IPS-18c (cell line): Measurements from ENCODE around the gene CASP7.
A peak's percentile ranks its signal among the peaks of the same experiment; 100 is the strongest.

Source experiments
- H3K4me3 ChIP-seq: 2 replicates; pipeline ENCODE4 v1.7.0; 2013; ENCODE audit warnings: low read depth, mild to moderate bottlenecking, low read length, moderate library complexity; ENCODE audit not compliant: insufficient read depth
- H3K9me3 ChIP-seq: one replicate; pipeline ENCODE4 v1.6.1; 2013; ENCODE audit warnings: mild to moderate bottlenecking, low read length, moderate library complexity; ENCODE audit not compliant: control insufficient read depth, insufficient read depth

The CASP7 gene

DNA sequence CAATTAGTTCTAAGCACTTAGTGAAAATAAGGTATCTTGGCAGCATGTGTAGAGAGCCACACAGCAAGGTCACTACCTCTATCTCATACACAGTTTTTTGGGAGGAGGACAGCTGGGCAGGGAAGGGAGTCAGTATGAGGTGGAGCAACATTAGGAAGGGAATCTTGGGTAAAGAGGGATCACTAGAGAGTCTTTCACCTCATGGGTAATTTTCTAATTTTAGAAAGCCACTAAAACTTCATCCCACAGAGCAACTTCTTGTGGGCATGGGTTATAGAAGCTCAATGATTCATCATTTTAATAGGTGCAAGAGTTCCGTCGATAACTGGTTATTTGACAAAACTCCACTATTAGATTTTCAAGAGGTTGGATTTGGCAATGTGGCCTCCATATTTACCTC is 18.4 kb upstream of the CASP7 start:
- peaks cover 2% of the 10 kb centered on the region for H3K9me3 ChIP-seq
- H3K4me3 ChIP-seq: no peak overlapping the region

DNA sequence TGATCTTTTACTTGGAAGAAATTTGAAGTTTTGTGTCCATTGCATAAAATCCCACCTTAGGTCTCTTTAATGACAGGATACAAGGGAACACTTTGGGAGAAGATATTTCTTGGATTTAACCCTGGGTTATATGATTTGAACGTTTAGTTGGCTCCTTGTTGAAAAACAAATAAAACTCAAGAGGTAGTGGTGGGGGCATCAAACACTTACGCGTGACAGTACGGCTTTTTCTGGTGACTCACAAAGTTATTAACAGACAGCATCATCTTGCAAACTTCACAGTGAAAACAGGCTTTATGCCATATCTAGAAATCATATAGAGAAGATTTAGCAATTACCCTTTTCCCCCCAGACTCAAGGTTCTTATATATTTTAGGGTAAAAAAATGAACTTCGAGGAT is 16.6 kb upstream of the CASP7 start:
- Histone ChIP-seq H3K4me3 (no peak overlapping the region), H3K9me3 (peaks cover 2% of the 10 kb centered on the region)

DNA sequence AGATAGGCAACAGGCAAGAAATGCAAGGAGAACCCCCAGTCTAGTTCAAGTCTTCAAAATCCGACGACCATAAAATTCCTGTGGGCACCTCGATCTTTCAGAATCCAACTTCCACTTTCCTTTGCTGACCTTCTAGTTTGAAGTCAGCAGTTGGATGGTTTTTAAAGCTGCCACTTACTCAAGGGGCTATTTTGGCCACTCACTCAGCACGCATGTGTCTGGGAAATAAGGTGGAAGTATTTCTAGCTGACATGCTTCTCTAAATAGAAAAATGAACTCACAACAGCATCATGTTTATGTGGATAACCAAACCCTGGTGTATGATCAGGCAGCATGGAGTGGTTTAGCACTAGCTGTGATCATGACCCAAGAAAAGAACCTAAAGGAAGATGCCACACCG is 15.8 kb upstream of the CASP7 start, which contains the start of gene NRAP:
TSS of gene NRAP (minus strand) at position 134 of the 400 bp plus-strand sequence. CDS start 159 bp downstream, outside the sequence.
- Histone ChIP-seq H3K4me3 (no peak within 1 kb of the TSS), H3K9me3 (peaks cover 2% of the 10 kb centered on the region)

DNA sequence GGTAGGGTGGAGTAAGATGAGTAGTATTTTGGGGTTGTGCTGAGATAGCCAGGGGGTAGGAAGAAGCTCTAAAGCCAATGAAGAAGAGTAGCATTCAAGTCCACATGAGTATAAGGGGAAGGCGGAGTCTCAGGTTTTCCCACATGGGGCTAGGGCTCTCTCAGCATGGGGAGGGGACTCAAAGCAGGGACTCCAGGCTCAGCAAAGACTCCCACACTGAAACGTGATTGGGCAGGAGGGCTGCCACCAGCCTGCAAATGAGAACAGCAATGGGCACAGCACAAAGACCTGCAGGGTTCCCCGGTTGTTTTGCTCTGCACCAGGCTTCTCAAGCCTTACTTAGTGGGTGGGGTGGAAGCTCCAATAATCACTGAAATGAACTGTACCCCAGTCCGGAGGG is 14.4 kb upstream of the CASP7 start:
- no peak overlapping the region for H3K4me3 ChIP-seq
- peaks cover 2% of the 10 kb centered on the region for H3K9me3 ChIP-seq

DNA sequence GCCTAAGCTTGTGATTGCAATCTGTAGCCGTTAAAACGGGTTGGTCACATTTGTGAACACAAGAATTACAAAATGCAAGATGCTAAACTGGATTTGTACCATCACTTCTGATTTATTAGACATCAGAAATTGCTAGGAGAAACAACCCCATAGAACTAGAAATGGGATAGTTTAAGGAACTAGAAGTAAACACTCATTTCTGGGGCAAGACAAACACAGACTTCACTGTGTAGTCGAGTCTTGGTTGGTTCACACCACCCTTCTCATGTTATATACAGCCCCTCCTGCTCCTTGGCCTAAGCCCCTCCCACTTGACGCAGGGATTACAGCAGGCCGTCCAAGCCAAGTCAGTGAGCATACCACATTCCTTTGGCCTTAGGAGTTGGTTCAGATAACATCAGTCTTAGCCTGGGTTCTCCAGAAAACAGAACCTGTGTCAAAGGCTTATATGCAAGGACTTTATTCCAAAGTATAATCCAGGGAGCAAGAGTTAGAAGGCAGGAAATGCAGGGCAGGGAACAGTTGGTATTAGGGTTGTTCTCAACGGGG is 13.8 kb upstream of the CASP7 start:
- H3K9me3 ChIP-seq: peaks cover 2% of the 10 kb centered on the region
- H3K4me3 ChIP-seq: no peak overlapping the region

DNA sequence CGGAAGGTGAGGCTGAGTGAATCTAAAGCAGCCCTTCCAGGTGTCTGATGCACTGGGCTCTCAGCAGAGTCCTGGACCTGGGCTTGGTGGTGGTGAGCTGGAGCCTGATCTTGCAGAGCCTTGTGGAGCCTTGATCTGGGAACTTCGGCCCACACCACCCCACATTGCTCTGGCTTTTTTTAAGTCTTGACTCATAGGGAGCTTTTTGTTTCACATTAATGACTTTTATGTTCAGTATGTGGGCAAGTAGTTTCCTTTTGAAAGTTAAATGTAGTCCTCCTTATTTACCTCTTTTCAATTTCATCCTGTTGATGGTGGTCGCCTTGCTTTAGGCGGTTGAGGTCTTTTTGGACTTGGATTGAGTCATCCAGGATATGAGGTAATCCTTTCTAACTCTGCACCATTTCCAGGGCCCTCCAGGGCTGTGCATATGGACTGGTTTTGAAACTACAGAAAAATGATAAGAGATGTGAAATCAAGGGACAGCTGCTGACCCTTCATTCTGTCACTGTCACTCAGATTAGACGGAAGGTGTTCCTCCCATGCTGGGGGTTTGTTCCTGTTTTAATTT is 12.9 kb upstream of the CASP7 start:
- no peak overlapping the region for H3K4me3 ChIP-seq
- peaks cover 2% of the 10 kb centered on the region for H3K9me3 ChIP-seq

DNA sequence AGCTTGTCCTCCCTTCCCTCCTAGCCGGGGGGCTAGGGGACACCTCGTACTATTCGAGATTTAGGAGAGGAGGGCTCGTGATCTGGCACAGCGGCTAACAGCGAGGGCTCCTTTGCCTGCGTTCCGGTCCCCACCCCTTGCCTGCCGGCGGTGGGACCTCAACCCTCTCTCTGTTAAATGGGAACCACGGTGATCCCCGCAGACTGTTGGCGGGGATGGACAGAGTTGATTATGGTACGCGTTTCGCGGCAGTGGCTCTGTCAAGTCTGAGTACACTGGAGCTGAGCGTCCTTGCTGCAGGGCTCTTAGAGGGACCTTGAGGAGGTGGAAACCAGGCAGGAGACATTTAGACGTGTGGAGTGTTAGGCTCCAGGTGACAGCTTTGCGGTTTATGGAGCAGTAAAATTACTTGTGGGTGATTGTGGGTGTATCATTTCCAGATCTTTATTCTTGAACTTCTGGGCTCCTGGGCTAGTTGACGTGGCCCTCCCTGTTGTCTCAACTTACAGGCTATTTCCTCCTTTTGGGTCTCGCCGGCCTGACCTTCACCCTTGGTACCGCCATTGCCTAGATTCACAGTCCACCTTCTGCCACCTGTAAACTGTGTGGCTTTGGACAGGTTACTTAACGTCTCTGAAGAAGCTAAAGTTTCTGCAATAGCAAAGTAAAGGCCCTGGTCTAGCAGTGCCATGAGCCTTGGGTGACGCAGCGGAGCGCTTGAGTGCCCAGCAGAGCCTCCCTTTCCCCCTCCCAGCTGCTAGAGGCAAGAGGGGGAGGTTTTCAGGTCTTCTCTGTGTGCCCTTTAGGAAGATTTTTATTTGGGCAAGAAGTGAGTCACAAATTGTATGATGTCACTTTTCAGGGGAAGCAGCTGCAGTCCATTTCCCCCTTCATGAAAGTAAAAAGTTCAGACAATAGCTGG is 739 bp downstream of the CASP7 start:
- peak overlapping the region; percentile 88 for H3K4me3 ChIP-seq
- H3K9me3 ChIP-seq: no peaks in the 10 kb centered on the region

DNA sequence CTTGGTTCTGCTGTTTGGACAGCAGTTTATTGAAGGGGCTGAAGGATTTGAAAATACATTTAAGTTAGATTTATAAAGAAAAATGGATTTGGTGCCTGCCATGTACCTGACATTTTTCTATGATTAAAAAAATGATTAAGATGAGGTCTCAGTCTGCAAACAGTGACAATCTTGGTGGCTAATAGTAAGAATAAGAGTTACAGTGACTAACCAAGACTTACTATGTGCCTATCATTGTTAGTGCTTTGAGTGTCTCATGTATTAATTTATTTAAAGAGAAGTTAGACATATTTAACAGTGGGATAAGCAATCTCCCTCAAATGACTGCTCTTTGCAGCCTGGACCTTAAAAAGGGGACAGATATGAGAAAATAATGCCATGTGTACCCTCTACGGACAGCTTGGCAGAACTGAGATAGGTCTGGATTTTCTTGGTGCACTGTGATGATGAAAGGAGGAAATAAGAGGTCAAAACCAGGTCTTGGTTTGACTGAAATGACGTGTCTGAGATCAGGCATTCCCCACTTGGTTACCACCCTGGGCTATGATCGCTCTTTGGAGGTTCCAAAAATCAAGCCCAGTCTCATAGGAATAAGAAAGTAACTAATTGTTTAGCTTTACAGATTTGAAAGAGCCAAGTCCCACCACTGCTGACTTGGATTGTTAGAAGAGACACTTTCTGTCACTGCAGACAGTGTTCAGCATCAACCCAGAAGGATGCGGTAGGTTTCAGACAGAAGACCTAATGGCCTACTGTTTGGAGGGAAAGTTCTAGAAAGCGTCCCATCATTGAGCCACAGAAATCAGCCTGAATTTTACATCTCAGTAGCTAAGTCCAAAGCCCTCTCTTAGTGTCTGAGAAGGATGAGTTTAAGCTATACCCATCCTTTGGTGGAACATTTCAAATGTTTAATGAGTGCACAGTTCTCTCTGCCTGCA is 2.1 kb downstream of the CASP7 start:
- no peak overlapping the region for H3K4me3 ChIP-seq
- no peaks in the 10 kb centered on the region for H3K9me3 ChIP-seq

DNA sequence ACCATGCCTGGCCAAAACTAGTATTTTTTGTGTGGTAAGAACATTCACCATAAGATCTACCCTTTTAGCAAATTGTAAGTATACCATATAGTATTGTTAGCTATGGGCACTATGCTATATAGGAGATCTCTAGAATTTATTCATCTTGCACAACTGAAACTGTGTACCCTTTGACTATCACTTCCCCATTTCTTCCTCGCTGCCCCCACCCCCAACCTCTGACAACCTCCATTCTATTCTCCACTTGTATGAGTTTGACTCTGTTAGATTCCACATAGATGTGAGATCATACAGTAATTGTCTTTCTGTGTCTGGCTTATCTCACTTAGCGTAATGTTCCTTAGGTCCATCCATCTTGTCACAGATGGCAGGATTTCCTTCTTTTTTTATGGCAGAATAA is 3.6 kb downstream of the CASP7 start:
- no peak overlapping the region for H3K4me3 ChIP-seq
- H3K9me3 ChIP-seq: no peaks in the 10 kb centered on the region

DNA sequence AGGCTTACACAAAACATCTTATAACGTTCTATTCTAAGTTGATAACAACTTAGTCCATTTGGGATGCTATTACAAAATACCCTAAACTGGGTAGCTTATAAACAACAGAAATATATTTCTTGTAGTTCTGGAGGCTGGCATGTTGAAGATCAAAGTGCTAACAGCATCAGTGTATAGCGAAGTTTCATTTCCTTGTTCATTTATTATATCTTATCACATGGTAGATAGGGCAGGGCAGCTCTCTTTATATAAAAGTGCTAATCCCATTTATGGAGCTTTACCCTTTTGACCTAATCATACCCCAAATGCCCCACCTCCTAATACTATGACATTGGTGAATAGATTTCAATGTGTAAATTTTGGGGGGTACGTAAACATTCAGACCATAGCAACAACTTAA is 6.3 kb downstream of the CASP7 start:
- no peaks in the 10 kb centered on the region for H3K9me3 ChIP-seq
- no peak overlapping the region for H3K4me3 ChIP-seq

DNA sequence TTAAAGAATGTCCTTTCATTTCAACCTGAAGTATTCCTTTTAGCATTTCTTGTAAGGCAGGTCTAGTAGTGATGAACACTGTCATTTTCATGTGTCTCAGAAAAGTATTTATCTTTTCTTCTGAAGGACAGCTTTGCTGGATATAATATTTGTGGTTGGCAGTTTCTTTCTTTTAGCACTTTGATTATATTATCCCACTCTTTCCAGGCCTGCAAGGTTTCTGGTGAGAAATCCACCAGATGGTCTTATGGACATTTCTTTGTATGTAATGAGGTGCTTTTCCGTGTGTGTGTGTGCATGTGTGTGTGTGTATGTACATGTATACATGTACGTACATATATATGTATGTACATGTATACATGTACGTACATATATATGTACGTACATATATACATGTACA is 7.3 kb downstream of the CASP7 start:
- no peaks in the 10 kb centered on the region for H3K9me3 ChIP-seq
- H3K4me3 ChIP-seq: no peak overlapping the region

DNA sequence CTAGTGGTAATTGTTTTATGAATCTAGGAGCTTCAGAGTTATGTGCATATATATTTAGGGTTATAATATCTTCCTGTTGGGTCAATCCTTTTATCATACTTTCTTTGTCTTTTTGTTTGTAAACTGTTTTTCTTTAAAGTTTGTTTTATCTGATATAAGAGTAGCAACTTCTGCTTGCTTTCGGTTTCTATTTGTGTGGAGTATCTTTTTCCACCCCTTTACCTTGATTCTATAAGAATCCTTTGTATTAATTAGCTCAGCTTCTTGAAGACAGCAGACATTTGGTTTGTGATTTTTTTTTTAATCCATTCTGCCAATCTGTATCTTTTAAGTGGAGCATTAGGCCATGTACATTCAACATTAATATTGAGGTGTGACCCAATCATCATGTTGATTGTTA is 9.3 kb downstream of the CASP7 start:
- H3K4me3 ChIP-seq: no peak overlapping the region
- H3K9me3 ChIP-seq: peaks cover 4% of the 10 kb centered on the region

DNA sequence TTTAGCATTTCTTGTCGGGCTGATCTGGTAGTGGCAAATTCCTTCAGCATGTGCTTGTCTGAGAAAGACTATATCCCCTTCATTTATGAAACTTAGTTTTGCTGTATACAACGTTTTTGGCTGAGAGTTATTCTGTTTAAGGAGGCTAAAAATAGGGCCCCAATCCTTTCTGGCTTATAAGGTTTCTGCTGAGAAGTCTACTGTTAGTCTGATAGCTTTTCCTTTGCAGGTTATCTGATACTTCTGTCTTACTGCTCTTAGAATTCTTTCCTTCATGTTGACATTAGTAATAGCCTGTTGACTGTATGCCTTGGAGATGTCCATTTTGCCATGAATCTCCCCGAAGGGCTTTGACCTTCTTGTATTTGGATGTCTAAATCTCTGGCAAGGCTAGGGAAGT is 9.9 kb downstream of the CASP7 start:
- H3K9me3 ChIP-seq: peaks cover 4% of the 10 kb centered on the region

DNA sequence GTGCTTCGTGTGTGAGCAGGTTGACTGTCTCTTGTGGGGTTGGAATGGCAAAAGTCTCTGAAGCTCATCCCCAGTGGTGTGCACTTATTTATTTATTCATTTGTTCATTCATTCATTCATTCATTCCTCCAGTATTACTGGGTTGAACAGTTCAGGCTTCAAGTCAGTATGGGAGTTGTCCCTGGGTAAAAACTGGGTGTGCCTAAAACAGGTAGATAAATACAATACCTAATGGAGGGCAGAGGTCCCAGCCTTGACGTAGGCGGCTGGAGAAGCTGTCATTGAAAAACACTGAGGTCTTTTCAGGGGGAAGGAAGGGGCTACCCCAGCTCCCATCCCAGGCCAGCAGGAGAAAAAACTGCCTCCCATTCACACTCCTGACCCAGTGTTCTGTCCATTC is 11.0 kb downstream of the CASP7 start:
- Histone ChIP-seq H3K9me3 (peaks cover 4% of the 10 kb centered on the region), H3K4me3 (no peak overlapping the region)

More for the DNA sequence above, 9.9 kb downstream of the CASP7 start:
- no peak overlapping the region for H3K4me3 ChIP-seq

DNA sequence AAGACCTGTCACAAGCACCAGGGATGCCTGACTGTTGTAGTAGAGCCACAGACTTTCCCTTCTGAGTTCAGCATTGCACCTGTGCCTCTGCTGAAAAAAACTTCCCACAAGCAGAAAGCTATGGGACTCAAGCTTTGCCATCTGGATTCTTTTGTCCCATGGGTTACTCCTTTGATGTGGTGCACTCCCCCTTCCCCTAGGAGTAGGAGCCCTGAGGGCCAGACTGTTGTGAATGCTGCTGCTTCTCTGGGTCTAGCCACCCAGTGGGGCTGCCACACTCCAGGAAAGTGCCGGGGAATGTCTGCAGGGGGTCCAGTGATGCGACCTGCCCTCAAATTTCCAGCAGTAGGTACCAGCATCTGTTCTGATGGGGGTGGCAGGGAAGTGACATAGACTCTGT is 11.7 kb downstream of the CASP7 start:
- Histone ChIP-seq H3K9me3 (peaks cover 4% of the 10 kb centered on the region), H3K4me3 (no peak overlapping the region)

DNA sequence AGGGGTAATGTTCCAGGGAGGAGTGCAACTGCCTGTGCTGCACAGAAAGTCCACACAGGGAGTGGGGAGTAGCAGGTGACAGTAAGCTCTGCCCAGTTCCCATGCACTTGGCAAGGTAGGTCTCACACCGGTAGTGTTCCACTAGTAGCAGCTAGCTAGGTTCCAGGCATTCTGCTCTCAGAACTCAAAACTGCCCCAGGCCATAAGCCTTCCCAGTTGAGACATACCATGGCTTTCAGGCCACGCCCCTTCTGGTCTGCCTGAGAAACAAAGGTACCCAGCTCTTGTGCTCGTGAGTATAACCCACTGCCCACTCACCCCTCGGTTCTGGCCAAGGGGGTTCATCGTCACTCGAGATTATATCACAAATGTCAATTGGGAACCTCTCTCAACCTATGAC is 12.6 kb downstream of the CASP7 start:
- Histone ChIP-seq H3K4me3 (no peak overlapping the region), H3K9me3 (peaks cover 4% of the 10 kb centered on the region)

DNA sequence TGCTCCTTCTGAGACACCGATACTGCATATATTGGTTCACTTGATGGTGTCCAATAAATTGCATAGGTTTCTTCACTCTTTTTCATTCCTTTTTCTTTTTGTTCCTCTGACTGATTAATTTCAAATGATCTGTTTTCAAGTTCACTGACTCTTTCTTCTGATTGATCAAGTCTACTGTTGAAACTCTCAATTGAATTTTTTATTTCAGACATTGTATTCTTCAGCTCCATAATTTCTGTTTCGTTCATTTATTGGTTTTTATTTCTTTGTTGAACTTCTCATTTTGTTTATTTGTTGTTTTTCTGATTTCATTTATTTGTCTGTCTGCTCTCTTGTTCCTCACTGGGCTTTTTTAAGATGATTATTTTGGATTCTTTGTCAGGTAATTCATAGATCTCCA is 13.6 kb downstream of the CASP7 start:
- Histone ChIP-seq H3K9me3 (peaks cover 4% of the 10 kb centered on the region), H3K4me3 (no peak overlapping the region)
